IMR-90 (cell line): ENCODE measurements around the gene PLPPR3. TPM values are rescaled to one million over a fixed set of nuclear protein-coding genes. Genes with fewer than 3 reads are reported as not detected.

Experiments
- ATAC-seq: fragments of 200-7000 bp; cut with Tn5 transposase; 2 replicates; pipeline ENCODE4 v1.9.1; 2020; ENCODE audit warnings: low read depth, mild to moderate bottlenecking, moderate library complexity
- BruUV-seq: library from RNA; stranded (reverse); fragments of 400-500 nt; replicated peaks from 2 replicates; lab custom pipeline; 2021; lab: Mats Ljungman, UMichigan
- CTCF ChIA-PET: fragments of 300-600 bp; formaldehyde crosslinking; extraction: SDS; loops from one replicate; lab custom pipeline; 2021; ENCODE audit warnings: antibody characterized with exemption; lab: Yijun Ruan, JAX
- POLR2A ChIA-PET: fragments of 300-600 bp; sonication (Branson Sonifier 250); formaldehyde crosslinking; loops from one replicate; lab custom pipeline; 2022; ENCODE audit warnings: antibody characterized with exemption; ENCODE audit not compliant: unreplicated experiment; lab: Charles Lee
- DNase-seq: peaks from one replicate; pipeline ENCODE4 v3.0.0; 2013
- H2AFZ ChIP-seq: replicated peaks from 2 replicates; pipeline ENCODE3; 2013; ENCODE audit warnings: low read length, mild to moderate bottlenecking; ENCODE audit not compliant: poor library complexity
- H2AK5ac ChIP-seq: 2 replicates; pipeline ENCODE4 v1.6.1; 2013; ENCODE audit warnings: low read depth, low read length, inconsistent platforms
- H2AK9ac ChIP-seq: replicated peaks from 2 replicates; pipeline ENCODE3; 2013; ENCODE audit warnings: mild to moderate bottlenecking, low read depth, low read length, moderate library complexity; ENCODE audit not compliant: poor library complexity
- H2BK120ac ChIP-seq: 2 replicates; pipeline ENCODE4 v1.6.1; 2013; ENCODE audit warnings: low read depth, low read length, inconsistent platforms
- H2BK15ac ChIP-seq: 3 replicates; pipeline ENCODE4 v1.6.1; 2013; ENCODE audit warnings: low read depth, low read length, inconsistent platforms
- H2BK20ac ChIP-seq: 2 replicates; pipeline ENCODE4 v1.6.1; 2013; ENCODE audit warnings: low read depth, mild to moderate bottlenecking, inconsistent platforms, low read length, moderate library complexity
- H2BK5ac ChIP-seq: 2 replicates; pipeline ENCODE4 v1.6.1; 2013; ENCODE audit warnings: mild to moderate bottlenecking, low read depth, low read length, inconsistent platforms; ENCODE audit not compliant: poor library complexity, severe bottlenecking
- H3K14ac ChIP-seq: replicated peaks from 2 replicates; pipeline ENCODE4 v1.6.1; 2013; ENCODE audit warnings: low read depth, low read length, inconsistent platforms
- H3K18ac ChIP-seq: 2 replicates; pipeline ENCODE4 v1.6.1; 2013; ENCODE audit warnings: low read depth, low read length, control low read depth
- H3K23ac ChIP-seq: 2 replicates; pipeline ENCODE4 v1.6.1; 2013; ENCODE audit warnings: low read depth, low read length, inconsistent platforms
- H3K27ac ChIP-seq: 2 replicates; pipeline ENCODE4 v1.5.1; 2013; ENCODE audit warnings: mild to moderate bottlenecking, control low read depth, low read length; ENCODE audit not compliant: insufficient read depth
- H3K27me3 ChIP-seq: 2 replicates; pipeline ENCODE4 v1.6.1; 2013; ENCODE audit warnings: low read length; ENCODE audit not compliant: control insufficient read depth, insufficient read depth
- H3K36me3 ChIP-seq: 2 replicates; pipeline ENCODE4 v1.6.1; 2013; ENCODE audit warnings: low read length, mixed read lengths; ENCODE audit not compliant: control insufficient read depth, insufficient read depth
- H3K4ac ChIP-seq: 2 replicates; pipeline ENCODE4 v1.6.1; 2013; ENCODE audit warnings: low read depth, low read length, inconsistent platforms
- H3K4me1 ChIP-seq: 2 replicates; pipeline ENCODE4 v1.6.1; 2013; ENCODE audit warnings: low read length, mixed read lengths; ENCODE audit not compliant: control insufficient read depth, insufficient read depth
- H3K4me2 ChIP-seq: 2 replicates; pipeline ENCODE4 v1.6.1; 2013; ENCODE audit warnings: low read depth, mild to moderate bottlenecking, control low read depth, low read length, moderate library complexity
- H3K4me3 ChIP-seq: 2 replicates; pipeline ENCODE4 v1.5.1; 2013; ENCODE audit warnings: low read depth, mild to moderate bottlenecking, control low read depth, low read length, moderate library complexity; ENCODE audit not compliant: insufficient read depth
- H3K56ac ChIP-seq: 2 replicates; pipeline ENCODE4 v1.6.1; 2013; ENCODE audit warnings: low read length, inconsistent platforms; ENCODE audit not compliant: insufficient read depth; ENCODE audit errors: extremely low read depth
- H3K79me1 ChIP-seq, 2 experiments: 2 replicates each; pipeline ENCODE4 v1.6.1; 2013; ENCODE audit warnings: low read length in 2 of 2, inconsistent platforms in 1 of 2, low read depth in 1 of 2
- H3K9ac ChIP-seq: 2 replicates; pipeline ENCODE4 v1.6.1; 2013; ENCODE audit warnings: low read depth, low read length, control low read depth
- H3K9me1 ChIP-seq: 2 replicates; pipeline ENCODE4 v1.6.1; 2013; ENCODE audit warnings: low read length, inconsistent platforms; ENCODE audit not compliant: insufficient read depth
- H3K9me3 ChIP-seq: 2 replicates; pipeline ENCODE4 v1.6.1; 2013; ENCODE audit warnings: low read length; ENCODE audit not compliant: control insufficient read depth, insufficient read depth
- H4K20me1 ChIP-seq: 2 replicates; pipeline ENCODE4 v1.6.1; 2013; ENCODE audit warnings: low read length, inconsistent platforms; ENCODE audit not compliant: insufficient read depth
- H4K5ac ChIP-seq: 2 replicates; pipeline ENCODE4 v1.6.1; 2013; ENCODE audit warnings: mild to moderate bottlenecking, low read depth, low read length, control low read depth
- H4K8ac ChIP-seq, 2 experiments: 2 replicates each; pipeline ENCODE4 v1.6.1; 2013; ENCODE audit warnings: low read depth in 2 of 2, low read length in 2 of 2, control low read depth in 1 of 2, inconsistent platforms in 1 of 2
- H4K91ac ChIP-seq: 2 replicates; pipeline ENCODE4 v1.6.1; 2013; ENCODE audit warnings: low read depth, low read length, inconsistent platforms; ENCODE audit not compliant: insufficient read depth
- BHLHE40 ChIP-seq: fragments of 150-350 bp; IDR thresholded peaks from 2 replicates; pipeline ENCODE4 v1.6.1; 2016; ENCODE audit warnings: mild to moderate bottlenecking, low read depth, low read length
- CEBPB ChIP-seq: IDR thresholded peaks from 2 replicates; pipeline ENCODE4 v1.6.1; 2012; ENCODE audit warnings: low read depth, low read length, improper control_type of control experiment
- CHD1 ChIP-seq: IDR thresholded peaks from 2 replicates; pipeline ENCODE4 v1.6.1; 2012; ENCODE audit warnings: low read depth, low read length, improper control_type of control experiment
- MAFK ChIP-seq: IDR thresholded peaks from 2 replicates; pipeline ENCODE4 v1.6.1; 2012; ENCODE audit warnings: low read depth, low read length, improper control_type of control experiment
- MAZ ChIP-seq: IDR thresholded peaks from 2 replicates; pipeline ENCODE4 v1.6.1; 2012; ENCODE audit warnings: low read depth, mild to moderate bottlenecking, low read length, improper control_type of control experiment, moderate library complexity, borderline replicate concordance
- NFE2L2 ChIP-seq: fragments of 150-350 bp; IDR thresholded peaks from 2 replicates; pipeline ENCODE4 v1.6.1; 2016; ENCODE audit warnings: low read depth, mild to moderate bottlenecking, low read length
- POLR2A ChIP-seq: IDR thresholded peaks from 2 replicates; pipeline ENCODE4 v1.6.1; 2012; ENCODE audit warnings: mild to moderate bottlenecking, low read depth, low read length
- RCOR1 ChIP-seq: IDR thresholded peaks from 2 replicates; pipeline ENCODE4 v1.6.1; 2012; ENCODE audit warnings: mild to moderate bottlenecking, low read length, improper control_type of control experiment; ENCODE audit not compliant: insufficient replicate concordance
- RFX5 ChIP-seq: IDR thresholded peaks from 2 replicates; pipeline ENCODE4 v1.8.0; 2012; ENCODE audit warnings: low read depth, mild to moderate bottlenecking, low read length, moderate library complexity
- SMC3 ChIP-seq: fragments of 150-350 bp; IDR thresholded peaks from 2 replicates; pipeline ENCODE4 v1.6.1; 2016; ENCODE audit warnings: low read depth, mild to moderate bottlenecking, antibody characterized with exemption, low read length, moderate library complexity
- WGBS, 2 experiments: methylation state at CpG; one replicate each; pipeline versions ENCODE4 v1.1.5 to v1.1.7; 2013; ENCODE audit warnings: missing lambda C conversion rate in 2 of 2; ENCODE audit not compliant: insufficient read length in 1 of 2; ENCODE audit errors: extremely low coverage in 2 of 2; 5-methylcytosine and 5-hydroxymethylcytosine counted together
- dilution Hi-C: fragments of 300-500 bp; cut with HindIII; formaldehyde crosslinking; loops from one replicate; pipeline ENCODE4 v1.14.3; 2018; ENCODE audit warnings: low sequenced_read_pairs; ENCODE audit not compliant: unreplicated experiment
- in situ Hi-C: fragments of 300-500 bp; cut with MboI; formaldehyde crosslinking; loops from 3 replicates; pipeline ENCODE4 v1.14.3; 2019; ENCODE audit warnings: low sequenced_read_pairs, inconsistent platforms, mixed read lengths
- intact Hi-C: fragments of 100-400 bp; cut with micrococcal nuclease; formaldehyde crosslinking; loops from 2 replicates; pipeline ENCODE4 v1.10.0; 2022
- polyA plus RNA-seq, 3 experiments: library from polyadenylated mRNA; depleted of rRNA; stranded (reverse); fragments of >200 nt; gene quantifications; 2 replicates each; pipeline ENCODE4 v1.2.3, GENCODE V29; 2012; ENCODE audit warnings: low replicate concordance in 1 of 3
- total RNA-seq: library from RNA; depleted of rRNA; stranded (reverse); fragments of >200 nt; gene quantifications from 2 replicates; pipeline ENCODE4 v1.2.3, GENCODE V29; 2012
- TF ChIP-seq, protein P1 (sequence below): fragments of 150-350 bp; IDR thresholded peaks from 2 replicates; pipeline ENCODE4 v1.6.1; 2016; ENCODE audit warnings: low read depth, mild to moderate bottlenecking, low read length, moderate library complexity, borderline replicate concordance
- TF ChIP-seq, protein P2 (sequence below): fragments of 150-350 bp; IDR thresholded peaks from 2 replicates; pipeline ENCODE4 v1.6.1; 2017; ENCODE audit warnings: mild to moderate bottlenecking, antibody characterized with exemption, low read length, low read depth
- TF ChIP-seq, protein P3 (sequence below): conservative IDR thresholded peaks from 2 replicates; pipeline ENCODE4 v1.5.1; 2012; ENCODE audit warnings: mild to moderate bottlenecking, low read depth, low read length, improper control_type of control experiment

Gene PLPPR3
- total and polyA plus RNA-seq, 2 of the 4 experiments (the other 2 are of a cell fraction) = 0.36 to 1.2 TPM

DNA sequence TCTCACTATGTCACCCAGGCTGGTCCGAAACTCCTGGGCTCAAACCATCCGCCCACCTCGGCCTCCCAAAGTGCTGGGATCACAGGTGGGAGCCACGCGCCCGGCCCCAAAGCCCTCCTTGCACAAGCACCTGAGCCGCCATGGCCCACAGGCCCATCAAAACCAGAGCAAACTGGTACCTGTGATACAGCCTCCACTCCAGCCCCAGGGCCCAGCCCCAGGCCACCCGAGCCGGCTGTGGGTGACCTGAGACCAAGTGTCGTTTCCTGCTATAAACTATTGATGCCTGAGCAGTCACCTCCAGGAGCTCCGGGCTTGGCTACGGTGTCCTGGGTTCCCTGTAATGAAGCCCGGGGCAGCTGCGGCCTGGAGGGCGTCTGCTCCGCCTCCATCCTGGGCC lies 34.2 kb downstream of the PLPPR3 start:
- Histone ChIP-seq H3K4me2 (no peak overlapping the region), H3K9me1 (no peaks in the 10 kb centered on the region; the same call in 1 of the 2 replicates), H2AK5ac (no peak overlapping the region), H4K91ac (no peak overlapping the region), H2BK5ac (no peak overlapping the region), H3K14ac (no peak overlapping the region), H3K4ac (no peak overlapping the region), H4K8ac (no peak overlapping the region), H3K23ac (no peak overlapping the region), H3K27me3 (no peaks in the 10 kb centered on the region), H3K4me1 (peaks cover 9% of the 10 kb centered on the region), H2BK120ac (no peak overlapping the region), H4K20me1 (no peaks in the 10 kb centered on the region), H2AFZ (no peak overlapping the region), H2BK20ac (no peak overlapping the region), H3K4me3 (no peak overlapping the region), H3K9ac (no peak overlapping the region), H3K56ac (no peak overlapping the region), H2BK15ac (no peak overlapping the region), H2AK9ac (peak overlapping the region; percentile 13), H3K27ac (no peak overlapping the region), H3K9me3 (no peaks in the 10 kb centered on the region), H3K79me1 (peaks cover 2 to 19% of the 10 kb centered on the region in 2 experiments; a peak in 2 of 4 replicates), H3K36me3 (no peaks in the 10 kb centered on the region), H4K5ac (no peak overlapping the region), H3K18ac (no peak overlapping the region)
- intact Hi-C loops (no loop called here), dilution Hi-C loops (no loop called here), in situ Hi-C loops (no loop called here)
- ChIA-PET POLR2A (no interaction called here), CTCF (no interaction called here)
- 85% methylated on average over 9 of the region's 16 CpGs; no CpG with 5 or more reads in 1 of the 2 experiments for WGBS, 2 experiments
- BruUV-seq = no TSS peak
- DNase-seq (no peak), ATAC-seq (no peak)
- TF ChIP-seq CEBPB = no peak
- TF ChIP-seq NFE2L2 = no peak
- TF ChIP-seq SMC3 = no peak
- no peak for TF ChIP-seq MAFK
- no peak for TF ChIP-seq POLR2A
- TF ChIP-seq, protein P1, sequence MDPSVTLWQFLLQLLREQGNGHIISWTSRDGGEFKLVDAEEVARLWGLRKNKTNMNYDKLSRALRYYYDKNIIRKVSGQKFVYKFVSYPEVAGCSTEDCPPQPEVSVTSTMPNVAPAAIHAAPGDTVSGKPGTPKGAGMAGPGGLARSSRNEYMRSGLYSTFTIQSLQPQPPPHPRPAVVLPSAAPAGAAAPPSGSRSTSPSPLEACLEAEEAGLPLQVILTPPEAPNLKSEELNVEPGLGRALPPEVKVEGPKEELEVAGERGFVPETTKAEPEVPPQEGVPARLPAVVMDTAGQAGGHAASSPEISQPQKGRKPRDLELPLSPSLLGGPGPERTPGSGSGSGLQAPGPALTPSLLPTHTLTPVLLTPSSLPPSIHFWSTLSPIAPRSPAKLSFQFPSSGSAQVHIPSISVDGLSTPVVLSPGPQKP = no peak
- TF ChIP-seq CHD1 = no peak
- TF ChIP-seq BHLHE40 = no peak
- TF ChIP-seq RFX5 = no peak
- TF ChIP-seq MAZ = no peak
- TF ChIP-seq RCOR1 = no peak
- TF ChIP-seq, protein P2, sequence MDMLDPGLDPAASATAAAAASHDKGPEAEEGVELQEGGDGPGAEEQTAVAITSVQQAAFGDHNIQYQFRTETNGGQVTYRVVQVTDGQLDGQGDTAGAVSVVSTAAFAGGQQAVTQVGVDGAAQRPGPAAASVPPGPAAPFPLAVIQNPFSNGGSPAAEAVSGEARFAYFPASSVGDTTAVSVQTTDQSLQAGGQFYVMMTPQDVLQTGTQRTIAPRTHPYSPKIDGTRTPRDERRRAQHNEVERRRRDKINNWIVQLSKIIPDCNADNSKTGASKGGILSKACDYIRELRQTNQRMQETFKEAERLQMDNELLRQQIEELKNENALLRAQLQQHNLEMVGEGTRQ = no peak
- TF ChIP-seq, protein P3, sequence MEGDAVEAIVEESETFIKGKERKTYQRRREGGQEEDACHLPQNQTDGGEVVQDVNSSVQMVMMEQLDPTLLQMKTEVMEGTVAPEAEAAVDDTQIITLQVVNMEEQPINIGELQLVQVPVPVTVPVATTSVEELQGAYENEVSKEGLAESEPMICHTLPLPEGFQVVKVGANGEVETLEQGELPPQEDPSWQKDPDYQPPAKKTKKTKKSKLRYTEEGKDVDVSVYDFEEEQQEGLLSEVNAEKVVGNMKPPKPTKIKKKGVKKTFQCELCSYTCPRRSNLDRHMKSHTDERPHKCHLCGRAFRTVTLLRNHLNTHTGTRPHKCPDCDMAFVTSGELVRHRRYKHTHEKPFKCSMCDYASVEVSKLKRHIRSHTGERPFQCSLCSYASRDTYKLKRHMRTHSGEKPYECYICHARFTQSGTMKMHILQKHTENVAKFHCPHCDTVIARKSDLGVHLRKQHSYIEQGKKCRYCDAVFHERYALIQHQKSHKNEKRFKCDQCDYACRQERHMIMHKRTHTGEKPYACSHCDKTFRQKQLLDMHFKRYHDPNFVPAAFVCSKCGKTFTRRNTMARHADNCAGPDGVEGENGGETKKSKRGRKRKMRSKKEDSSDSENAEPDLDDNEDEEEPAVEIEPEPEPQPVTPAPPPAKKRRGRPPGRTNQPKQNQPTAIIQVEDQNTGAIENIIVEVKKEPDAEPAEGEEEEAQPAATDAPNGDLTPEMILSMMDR = no peak
